Left lobe of liver (tissue), 2 donors: ENCODE measurements around the gene CFAP54. TPM values are rescaled to one million over a fixed set of nuclear protein-coding genes. Genes with fewer than 3 reads are reported as not detected.
"Not testable (repeated sequence)": the region's sequence is repeated elsewhere in the genome, so short reads cannot be mapped to it uniquely, and the experiment has no call there.

Source experiments
- ATAC-seq: fragments of 200-7000 bp; cut with Tn5 transposase; one replicate; pipeline ENCODE4 v1.9.1; 2020; ENCODE audit warnings: mild to moderate bottlenecking, moderate library complexity
- DNase-seq: peaks from one replicate; pipeline ENCODE4 v3.0.0-alpha.2; 2020; ENCODE audit warnings: low spot score
- total RNA-seq: library from RNA; stranded (reverse); gene quantifications from one replicate; pipeline ENCODE4 v1.2.1, GENCODE V29; 2021
- donor health status: DM: no; HTN: no; CAD: no; lungs with moderate emphysema.
- donor health status: DM: no; HTN: yes; CAD: no.

CFAP54 gene
- total RNA-seq, 1 donor from 2014 or later, result 0.13 TPM

DNA sequence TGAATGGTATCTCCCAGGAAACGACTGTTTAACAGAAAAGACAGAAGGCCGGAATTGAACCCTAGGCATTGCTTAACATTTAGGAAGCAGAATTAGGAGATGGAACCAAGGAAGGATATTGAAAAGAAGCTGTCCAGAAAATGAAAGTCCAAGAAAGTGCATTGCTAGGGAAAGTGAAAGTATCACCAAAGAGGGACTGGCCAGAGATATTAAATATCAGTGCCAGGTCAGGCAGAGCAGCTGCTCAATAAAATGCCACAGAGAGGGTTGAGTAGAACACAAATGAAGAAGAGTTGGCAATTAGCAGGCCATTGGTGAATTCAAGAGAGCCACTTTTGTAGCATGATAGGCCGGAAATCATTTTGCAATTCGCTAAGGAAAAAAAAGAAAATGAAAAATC is 101.6 kb downstream of the CFAP54 start:
- ATAC-seq (no peak), DNase-seq (no peak)

DNA sequence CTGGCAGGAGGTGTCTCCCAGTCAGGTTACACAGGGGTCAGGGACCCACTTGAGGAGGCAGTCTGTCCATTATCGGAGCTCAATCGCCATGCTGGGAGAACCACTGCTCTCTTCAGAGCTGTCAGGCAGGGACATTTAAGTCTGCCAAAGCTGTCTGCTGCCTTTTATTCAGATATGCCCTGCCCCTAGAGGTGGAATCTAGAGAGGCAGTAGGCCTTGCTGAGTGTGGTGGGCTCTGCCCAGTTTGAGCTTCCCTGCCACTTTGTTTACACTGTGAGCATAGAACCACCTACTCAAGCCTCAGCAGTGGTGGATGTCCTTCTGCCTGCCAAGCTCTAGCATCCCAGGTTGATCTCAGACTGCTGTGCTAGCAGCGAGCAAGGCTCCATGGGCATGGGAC is 115.0 kb downstream of the CFAP54 start:
- DNase-seq, ATAC-seq: not testable (repeated sequence)

DNA sequence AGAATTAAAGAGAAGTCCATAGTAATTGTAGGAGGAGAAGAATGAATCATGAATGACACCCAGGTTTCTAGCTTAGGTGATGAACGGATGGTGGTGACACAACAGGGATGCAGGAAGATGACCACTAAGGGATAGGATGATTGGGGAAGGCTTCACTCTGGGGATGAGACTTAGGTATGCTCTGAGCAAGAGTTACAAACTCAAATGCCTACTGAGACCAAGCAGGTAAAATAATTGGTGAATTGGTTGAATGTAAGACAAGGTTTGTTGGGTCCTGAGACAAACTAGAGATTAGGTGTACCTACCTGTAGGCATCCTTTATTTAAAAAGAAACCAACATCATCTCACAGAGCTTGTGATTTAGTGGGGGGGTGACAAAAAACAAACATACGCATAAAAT is 116.3 kb downstream of the CFAP54 start:
- ATAC-seq (no peak), DNase-seq (no peak)

DNA sequence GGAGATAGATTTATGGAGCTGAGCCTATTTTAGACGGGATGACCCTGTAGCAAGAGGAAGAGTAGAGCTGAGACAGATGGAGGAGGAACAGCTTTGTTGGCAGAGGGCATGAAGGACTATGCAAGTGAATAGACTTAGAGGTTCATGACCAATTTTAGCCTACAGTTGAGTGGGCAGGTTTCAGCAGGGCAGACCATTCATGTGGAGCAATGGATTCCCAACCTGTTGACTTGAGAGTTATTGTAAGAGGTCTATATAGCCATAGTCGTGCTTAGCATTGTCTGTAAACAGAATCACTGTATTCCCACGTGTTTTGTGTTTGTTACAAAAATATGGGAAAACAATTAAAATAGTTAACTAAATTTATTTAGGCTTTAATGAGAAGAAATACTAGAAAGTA is 116.8 kb downstream of the CFAP54 start:
- ATAC-seq, result no peak
- no peak for DNase-seq

DNA sequence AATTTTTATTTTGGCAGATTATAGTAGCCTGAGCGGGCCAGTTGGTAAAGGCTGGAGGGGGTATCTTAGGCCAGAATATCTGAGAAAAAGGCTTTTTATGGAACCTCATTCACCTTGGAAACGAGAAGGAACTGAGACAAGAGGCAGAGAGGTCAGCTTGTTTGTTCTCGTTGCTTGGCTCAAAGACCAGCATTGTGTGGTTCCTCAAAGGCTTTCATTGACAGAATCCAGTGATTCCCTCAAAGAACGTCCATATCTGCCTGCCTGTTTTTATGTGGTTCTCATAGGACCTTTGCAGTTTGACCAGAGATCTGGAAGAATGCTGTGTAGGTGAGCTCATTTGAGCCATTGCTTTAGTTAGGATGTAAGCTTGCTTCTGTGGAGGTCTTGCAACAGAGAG is 117.3 kb downstream of the CFAP54 start:
- ATAC-seq, result no peak
- no peak for DNase-seq

DNA sequence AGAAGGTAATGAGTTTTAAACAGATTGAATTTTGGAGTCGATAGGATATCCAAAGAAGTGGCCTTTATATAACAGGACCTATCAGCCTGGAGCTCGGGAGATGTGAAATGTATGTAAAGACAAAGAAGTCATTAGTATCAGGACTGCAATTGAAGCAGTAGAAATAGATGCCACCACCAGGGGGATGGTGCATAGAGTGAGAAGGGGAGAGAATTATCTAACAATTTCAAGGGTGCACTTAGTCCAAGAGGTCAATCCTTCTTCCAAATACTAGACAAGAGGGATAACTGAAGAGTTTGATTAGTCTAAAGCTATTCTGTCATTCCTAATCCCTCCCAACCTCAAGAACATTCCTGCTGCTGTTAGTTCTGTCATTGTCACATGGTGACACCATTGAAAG is 127.8 kb downstream of the CFAP54 start:
- DNase-seq (no peak), ATAC-seq (no peak)

DNA sequence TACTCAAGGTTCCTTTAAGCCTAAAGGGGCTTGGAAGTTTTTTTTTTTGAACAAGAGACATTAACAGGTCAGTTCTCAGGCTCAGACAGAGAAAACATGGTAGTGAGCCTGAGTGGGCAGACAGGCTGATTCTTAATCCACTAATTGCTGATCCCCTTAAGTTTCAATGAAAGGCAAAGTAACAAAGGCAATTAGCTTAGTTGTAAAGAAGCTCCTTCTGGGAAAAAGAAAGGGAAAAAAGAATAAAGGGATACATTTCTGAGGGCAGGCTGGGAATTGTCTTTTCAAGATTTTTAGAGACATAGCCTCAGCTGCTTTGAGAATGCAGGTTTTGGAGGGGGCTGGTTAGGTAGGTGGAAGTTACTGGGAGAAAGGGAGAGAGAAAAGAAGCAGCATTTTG is 133.8 kb downstream of the CFAP54 start:
- no peak for DNase-seq
- no peak for ATAC-seq

DNA sequence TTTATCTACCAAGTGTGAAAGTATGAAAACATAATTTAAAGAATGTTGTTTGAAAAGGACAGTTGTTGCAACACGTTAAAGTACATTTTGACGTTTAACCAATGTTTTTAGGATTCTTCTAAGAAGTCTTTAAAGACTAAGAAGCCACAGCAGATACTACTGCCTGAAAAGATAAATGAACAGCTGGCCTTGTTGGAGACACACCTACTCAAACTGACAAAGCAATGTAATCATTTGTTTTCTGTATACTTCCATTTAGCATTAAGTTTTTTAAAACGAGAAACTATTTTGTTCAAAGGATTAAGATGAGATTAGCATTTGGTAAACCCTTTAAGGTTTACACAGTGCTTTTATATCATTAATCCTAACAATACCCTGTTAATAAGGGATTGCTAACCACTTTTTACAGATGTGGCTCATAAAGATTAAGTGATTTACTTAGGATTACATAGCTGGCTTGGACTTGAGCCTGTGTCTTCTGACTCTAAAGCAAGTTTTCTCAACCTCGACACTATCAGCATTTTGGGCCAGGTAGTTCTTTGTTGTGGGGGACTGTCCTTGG is 134.4 kb downstream of the CFAP54 start:
- ATAC-seq (no peak), DNase-seq (no peak)

DNA sequence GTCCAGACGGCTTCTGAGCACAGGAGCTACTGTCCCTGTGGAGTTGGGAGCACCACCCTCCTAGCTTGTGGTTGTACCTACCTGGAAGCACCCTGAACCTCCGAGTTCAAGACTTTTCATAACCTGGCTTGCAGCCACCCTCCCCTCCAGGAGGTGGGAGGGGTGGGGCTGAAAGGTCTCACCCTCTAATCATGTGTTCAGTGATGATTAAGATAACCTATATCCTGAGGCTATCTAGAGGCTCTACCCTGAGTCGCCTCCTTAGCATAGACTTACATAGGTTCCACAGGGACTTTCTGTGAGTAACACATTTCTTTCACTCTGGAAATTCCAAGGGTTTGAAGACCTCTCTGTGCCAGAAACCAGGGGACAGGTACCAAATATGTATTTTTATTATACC is 146.5 kb downstream of the CFAP54 start:
- DNase-seq, result no peak
- ATAC-seq, result no peak

DNA sequence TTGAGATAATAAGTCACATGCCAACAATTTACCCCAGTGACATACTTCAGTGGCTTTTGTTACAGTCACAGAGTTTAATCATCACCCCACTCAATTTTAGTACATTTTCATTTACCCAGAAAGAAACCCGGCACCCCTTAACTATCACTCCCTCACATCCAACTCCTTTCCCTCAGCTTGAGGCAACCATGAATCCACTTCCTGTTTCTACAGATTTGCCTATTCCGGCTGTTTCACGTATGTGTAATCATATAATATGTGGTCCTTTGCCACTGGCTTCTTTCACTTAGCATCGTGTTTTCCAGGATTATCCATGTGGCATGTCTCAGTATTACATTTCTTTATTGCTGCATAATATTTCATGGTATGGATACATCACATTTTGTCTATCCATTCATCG is 147.5 kb downstream of the CFAP54 start:
- ATAC-seq (no peak), DNase-seq (no peak)

DNA sequence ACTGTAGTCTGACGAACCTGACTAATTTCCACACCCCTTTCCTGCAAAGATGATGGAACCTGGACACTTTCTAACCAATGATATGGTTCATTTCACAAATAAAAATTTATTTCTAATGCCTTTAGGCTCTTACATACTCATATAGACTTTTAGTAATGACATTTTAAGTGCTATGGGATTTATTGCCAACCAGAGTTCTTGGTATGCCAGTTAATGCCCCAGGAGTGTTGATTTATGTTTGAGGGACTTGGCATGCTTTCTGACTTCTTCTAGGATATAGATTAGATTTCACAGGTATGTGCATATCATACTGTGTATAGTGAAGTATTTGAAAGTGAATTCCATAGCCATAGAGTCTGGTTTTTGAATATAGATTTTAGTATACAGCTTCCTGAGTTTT is 159.5 kb downstream of the CFAP54 start:
- ATAC-seq (no peak), DNase-seq (no peak)

DNA sequence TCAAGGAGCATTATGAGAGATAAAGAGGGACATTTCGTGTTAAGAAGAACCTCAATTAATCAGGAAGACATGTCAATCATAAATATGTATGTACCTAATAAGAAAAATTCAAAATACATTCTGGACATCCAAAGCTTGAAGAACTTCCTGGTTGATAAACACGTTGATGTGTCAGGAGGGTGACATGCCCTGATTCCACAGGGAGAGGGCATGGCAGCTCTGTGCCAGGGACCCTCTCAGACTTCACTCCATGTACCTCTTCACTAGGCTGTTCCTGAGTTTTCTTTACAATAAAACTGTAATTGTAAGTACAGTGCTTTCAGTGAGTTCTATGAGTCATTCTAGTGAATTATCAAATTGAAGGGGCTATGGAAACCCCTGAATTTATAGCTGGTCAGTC is 163.5 kb downstream of the CFAP54 start:
- DNase-seq (no peak), ATAC-seq (no peak)

DNA sequence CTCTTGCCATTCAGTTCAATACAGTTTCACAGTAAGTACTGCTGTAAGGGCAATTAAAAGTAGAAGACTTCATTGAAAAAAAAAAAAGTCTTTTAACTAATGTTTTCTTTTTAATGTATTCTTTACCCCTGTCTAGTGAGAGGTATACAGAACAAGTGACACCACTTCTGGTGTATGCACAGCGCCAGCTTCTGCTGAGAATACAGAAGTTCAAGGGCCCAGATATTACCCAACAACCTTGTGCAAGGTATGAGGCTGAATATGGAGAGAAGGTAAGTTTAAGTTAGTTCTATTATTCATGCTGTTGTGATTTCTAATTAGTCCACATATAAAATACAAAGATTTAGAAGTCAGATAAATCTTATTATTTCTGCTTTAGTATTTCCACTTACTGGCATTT is 168.7 kb downstream of the CFAP54 start:
- peak; percentile 43 for ATAC-seq
- DNase-seq, result no peak

DNA sequence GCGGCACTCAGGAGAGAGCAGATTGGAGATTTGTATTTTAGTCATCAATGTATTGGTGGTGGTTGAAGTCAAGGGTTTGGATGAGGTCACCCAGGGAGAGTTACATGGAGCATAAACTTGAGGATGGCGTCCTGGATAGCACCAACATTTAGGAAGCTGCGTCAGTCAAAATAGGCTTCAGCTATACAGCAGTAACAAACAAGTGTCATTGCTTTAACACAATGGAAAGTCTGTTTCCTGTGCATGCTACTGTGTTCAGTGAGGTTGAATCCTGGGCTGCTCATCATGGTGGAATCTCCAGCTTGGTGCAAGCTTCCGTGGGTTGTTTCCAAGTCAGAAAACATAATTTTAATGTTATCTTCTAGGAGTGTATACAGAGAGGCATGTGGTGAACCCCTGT is 180.4 kb downstream of the CFAP54 start:
- DNase-seq, result no peak

DNA sequence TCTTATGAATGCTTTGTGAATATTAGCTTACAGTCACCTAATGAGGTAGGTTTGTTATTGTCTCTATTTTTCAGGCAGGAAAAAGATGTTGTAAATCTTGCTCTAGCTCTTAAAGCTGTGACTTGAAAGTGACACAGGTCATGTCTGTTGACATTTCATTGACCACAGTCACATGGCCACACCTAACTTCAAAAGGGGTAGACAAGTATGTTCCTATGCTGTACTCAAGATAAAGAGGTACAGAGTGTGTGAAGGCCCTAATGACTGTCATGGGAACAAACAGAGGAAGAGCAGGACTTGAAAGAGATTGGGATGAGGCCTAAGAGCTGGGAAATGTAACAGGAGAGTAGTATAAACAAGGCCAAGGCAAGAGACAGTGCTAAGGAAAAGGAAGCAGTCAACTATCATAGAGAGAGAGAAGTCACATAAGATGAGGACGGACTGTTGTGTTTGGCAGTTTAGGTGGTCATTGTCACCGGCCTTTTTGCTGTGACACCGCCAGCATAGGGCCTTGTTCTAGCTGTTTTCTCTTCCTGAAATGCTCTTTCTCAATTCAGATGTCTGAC is 181.0 kb downstream of the CFAP54 start:
- DNase-seq, result no peak
- ATAC-seq, result no peak

More for the DNA sequence above, 180.4 kb downstream of the CFAP54 start:
- ATAC-seq, result no peak

DNA sequence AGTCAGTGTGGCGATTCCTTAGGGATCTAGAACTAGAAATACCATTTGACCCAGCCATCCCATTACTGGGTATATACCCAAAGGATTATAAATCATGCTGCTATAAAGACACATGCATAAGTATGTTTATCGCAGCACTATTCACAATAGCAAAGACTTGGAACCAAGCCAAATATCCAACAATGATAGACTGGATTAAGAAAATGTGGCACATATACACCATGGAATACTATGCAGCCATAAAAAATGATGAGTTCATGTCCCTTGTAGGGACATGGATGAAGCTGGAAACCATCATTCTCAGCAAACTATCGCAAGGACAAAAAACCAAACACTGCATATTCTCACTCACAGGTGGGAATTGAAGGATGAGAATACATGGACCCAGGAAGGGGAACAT is 186.1 kb downstream of the CFAP54 start:
- ATAC-seq, DNase-seq: not testable (repeated sequence)

DNA sequence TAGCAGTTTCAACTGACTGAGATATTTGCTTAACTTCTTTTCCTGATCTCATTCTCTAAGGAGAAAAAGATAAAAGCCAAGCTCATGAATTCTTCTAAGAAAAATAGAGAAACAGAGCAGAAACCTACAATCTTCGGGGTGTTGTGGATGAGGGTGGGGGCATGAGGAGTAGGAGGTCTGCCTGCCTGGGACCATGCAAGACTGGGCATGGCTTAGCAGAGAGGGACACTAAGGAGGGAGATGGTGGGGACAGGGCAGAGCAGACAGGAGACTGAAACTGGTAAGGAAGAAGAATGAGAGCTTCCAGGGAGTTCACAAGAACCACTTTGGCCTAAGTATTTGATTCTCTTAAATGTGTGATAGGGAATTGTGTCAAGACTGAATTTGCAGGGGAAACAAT is 188.0 kb downstream of the CFAP54 start:
- no peak for DNase-seq
- no peak for ATAC-seq

DNA sequence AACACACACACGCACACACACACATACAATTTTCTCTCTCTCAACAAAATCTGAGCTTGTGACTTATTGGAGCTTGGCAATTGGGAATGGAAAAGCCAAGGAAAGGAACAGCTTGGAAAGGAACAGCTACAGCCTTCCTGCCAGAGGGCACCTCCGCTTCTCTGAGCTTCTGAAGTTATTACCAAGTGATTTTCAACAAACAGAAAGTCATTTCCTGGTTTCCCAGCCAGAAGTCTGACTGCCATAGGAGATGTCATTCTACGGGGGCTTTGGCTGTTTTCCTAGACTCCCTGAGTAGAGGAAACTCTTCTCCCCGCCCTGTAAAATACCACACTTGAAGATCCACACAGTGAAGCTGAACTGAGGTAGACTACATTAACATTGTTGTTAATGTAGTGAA is 198.3 kb downstream of the CFAP54 start:
- DNase-seq (no peak), ATAC-seq (no peak)

DNA sequence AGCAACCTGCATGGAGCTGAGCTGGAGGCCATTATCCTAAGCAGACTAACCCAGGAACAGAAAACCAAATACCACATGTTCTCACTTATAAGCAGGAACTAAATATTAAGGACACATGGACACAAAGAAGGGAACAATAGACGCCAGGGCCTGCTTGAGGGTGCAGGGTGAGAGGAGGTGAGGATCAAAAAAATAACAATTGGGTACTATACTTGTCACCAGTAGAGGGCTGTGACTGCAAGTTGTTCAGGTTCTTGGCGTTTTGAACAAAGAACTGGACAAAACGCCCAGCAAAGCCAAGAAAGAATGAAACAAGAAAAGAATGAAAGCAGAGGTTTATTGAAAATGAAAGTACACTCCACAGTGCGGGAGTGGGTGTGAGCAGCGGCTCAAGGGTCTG is 209.1 kb downstream of the CFAP54 start:
- ATAC-seq (no peak), DNase-seq (no peak)

DNA sequence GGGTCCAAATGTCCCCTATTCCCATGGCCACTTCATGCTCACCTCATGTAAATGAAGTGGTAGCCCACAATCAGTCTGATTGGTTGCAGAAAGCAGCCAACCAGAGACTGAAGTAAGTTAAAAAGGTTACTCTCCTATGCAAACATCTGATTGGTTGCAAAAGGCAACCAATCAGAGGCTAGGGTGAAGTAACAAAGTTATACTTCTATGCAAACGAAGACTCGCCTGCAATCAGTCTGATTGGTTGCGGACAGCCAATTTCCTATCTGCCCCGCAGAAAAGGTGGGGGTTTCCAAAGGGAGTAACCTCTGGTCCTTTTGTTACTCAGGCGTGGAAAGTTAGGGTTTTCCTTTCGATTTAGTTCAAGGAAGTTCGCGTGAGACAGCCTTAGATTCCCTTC is 209.6 kb downstream of the CFAP54 start:
- ATAC-seq, result no peak
- no peak for DNase-seq

DNA sequence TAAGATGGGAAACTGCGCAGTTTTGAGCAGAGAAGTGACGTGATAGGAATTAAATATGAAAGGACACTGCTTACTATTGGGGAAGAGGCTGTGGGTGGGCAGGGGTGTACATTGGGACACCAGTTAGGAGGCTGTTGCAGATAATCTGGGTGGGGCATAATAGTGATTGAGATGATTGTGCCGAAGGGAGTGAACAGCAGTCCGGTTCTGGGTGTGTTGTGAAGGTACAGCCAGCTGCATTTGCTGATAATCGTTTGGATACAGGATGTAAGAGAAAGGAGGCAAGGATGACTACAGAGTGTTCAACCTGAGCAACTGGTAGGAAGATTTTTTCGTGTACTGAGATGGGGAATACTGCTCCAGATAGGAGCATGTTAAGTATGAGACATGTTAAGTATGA is 212.5 kb downstream of the CFAP54 start:
- no peak for DNase-seq
- ATAC-seq, result no peak

DNA sequence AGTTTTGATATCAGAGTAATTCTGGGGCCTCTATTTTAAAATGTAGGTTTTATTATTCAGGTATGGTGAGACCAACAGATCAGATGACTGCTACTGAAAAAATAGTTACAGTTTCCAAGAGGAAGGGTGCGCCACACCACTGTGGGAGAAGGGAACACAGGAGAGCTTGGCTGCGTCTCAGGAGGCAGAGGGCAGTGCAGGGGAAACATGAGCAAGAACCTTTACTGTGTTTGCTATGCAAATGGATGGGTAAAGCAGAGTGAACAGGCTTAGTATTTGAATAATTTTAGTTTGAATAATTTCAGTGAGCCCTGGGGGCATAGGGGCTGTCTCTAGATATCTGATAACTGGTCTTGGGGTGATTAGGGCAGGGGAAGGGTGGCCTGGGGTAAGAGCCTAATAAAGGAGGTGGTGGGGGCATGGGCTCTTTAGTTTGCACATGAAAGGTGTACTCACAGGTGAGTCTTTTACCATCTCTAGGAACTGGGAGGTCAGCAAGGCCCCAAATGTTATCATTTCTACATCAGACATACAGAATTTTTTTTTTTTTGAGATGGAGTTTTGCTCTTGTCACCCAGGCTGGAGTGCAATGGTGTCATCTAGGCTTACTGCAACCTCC is 220.9 kb downstream of the CFAP54 start:
- no peak for ATAC-seq
- DNase-seq, result no peak

DNA sequence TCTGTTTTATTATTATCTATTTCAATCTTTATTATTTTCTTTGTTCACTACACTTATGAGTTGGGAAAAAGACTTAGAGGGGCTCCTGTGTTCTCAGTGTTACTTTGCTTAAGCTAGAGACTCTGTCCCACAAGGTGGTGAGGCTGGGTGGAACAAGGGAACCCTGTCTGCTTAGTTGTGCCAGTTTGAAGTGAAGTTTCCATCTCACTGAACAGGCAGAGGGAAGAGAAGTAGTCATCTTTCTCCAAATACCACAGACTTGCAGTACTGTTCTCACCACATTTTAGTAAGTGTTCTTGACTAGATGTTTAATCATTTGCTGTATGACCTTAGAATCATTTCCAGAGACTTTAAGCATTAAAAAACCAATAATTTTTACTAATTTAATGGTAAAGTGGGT is 222.0 kb downstream of the CFAP54 start:
- ATAC-seq (no peak), DNase-seq (no peak)
